Adrenal gland (tissue), 12 donors: ENCODE results near the gene ANKFY1. TPM values are rescaled to one million over a fixed set of nuclear protein-coding genes. Genes with fewer than 3 reads are reported as not detected.

ENCODE experiments used
- DNase-seq, 7 donors: peaks; one replicate each; pipeline ENCODE4 v3.0.0-alpha.2; 2019 to 2020
- H3K27ac ChIP-seq, 5 donors: fragments of 200-600 bp; sonication (generic) in 4 of 5; 1 replicate in 3 of 5; 2 replicates in 2 of 5; pipeline versions ENCODE4 v1.5.1 to v1.8.0; 2016 to 2020; ENCODE audit warnings: mild to moderate bottlenecking in 1 of 5
- H3K27me3 ChIP-seq: fragments of 200-600 bp; 2 replicates; pipeline ENCODE4 v1.8.0; 2021
- H3K36me3 ChIP-seq, 2 donors: fragments of 200-600 bp; replicated peaks in 1 of 2; 1 replicate in 1 of 2; 2 replicates in 1 of 2; pipeline versions ENCODE4 v1.5.1 to v1.8.0; 2018 to 2022
- H3K4me1 ChIP-seq, 2 donors: fragments of 200-600 bp; replicated peaks in 1 of 2; 1 replicate in 1 of 2; 2 replicates in 1 of 2; pipeline versions ENCODE4 v1.5.1 to v1.8.0; 2018 to 2021
- H3K4me3 ChIP-seq, 4 donors: fragments of 200-600 bp; sonication (generic) in 3 of 4; one replicate each; pipeline ENCODE4 v1.5.1; 2016 to 2018
- H3K9me3 ChIP-seq, 3 donors: fragments of 200-600 bp; sonication (generic) in 1 of 3; replicated peaks in 1 of 3; 1 replicate in 2 of 3; 2 replicates in 1 of 3; pipeline versions ENCODE4 v1.5.1 to v1.8.0; 2016 to 2021
- POLR2A ChIP-seq, 2 donors: fragments of 450-650 bp; IDR thresholded peaks; one replicate each; pipeline ENCODE4 v1.6.1; 2017; ENCODE audit warnings: antibody characterized with exemption in 2 of 2, mild to moderate bottlenecking in 2 of 2, moderate library complexity in 1 of 2
- WGBS, 4 donors: extraction: QIAGEN DNeasy Blood & Tissue Kit in 2 of 4; methylation state at CpG; one replicate each; pipeline versions ENCODE4 v1.1.5 to v1.1.7; 2013 to 2017; 5-methylcytosine and 5-hydroxymethylcytosine counted together
- intact Hi-C, 2 donors: fragments of 100-400 bp; cut with DNase I; formaldehyde crosslinking; loops; one replicate each; pipeline versions ENCODE4 v1.14.1 to v1.15.0; 2022 to 2023
- polyA plus RNA-seq, 3 donors: library from polyadenylated mRNA; stranded (reverse); fragments of 200-250 nt in 2 of 3; fragments of 350-450 nt in 1 of 3; fragmentation: Illumina TruSeq in 1 of 3; extraction: RNeasy Lipid Tissue Mini Kit (QIAGEN cat#74804) in 1 of 3; gene quantifications; one replicate each; pipeline ENCODE4 v1.2.3, GENCODE V29; 2013 to 2014
- total RNA-seq, 9 donors: library from RNA; depleted of rRNA in 4 of 9; stranded (reverse); fragments of >200 nt in 4 of 9; fragments of 120-200 nt in 1 of 9; fragmentation: NEBNext Ultra II Directional in 1 of 9; extraction: Animal tissue kit (Norgen Biotek cat#: 25700) in 1 of 9; gene quantifications; one replicate each; pipeline versions ENCODE4 v1.1.0 to v1.2.4, GENCODE V29; 2013 to 2023
- TF ChIP-seq, protein P1 (sequence below), 6 experiments: fragments of 450-650 bp in 4 of 6; fragments of 200-600 bp in 2 of 6; sonication (generic) in 1 of 6; IDR thresholded peaks; 1 replicate in 5 of 6; 2 replicates in 1 of 6; pipeline versions ENCODE4 v1.5.1 to v1.8.0; 2016 to 2021; ENCODE audit warnings: antibody characterized with exemption in 6 of 6, mild to moderate bottlenecking in 2 of 6, moderate library complexity in 1 of 6
- donor health status: healthy with polysubstance abuse.
- donor health status: Bipolar disorder and iron deficiency.
- donor health status: DM: yes; HTN: yes; CAD: no.
- donor health status: DM: no; HTN: no; CAD: no.
- donor health status: DM: no; HTN: no; CAD: no.
- donor health status: DM: yes; HTN: yes; CAD: no.

The ANKFY1 gene
- total and polyA plus RNA-seq, 12 donors, result 14.8 to 91.0 (median 46.7) TPM

DNA sequence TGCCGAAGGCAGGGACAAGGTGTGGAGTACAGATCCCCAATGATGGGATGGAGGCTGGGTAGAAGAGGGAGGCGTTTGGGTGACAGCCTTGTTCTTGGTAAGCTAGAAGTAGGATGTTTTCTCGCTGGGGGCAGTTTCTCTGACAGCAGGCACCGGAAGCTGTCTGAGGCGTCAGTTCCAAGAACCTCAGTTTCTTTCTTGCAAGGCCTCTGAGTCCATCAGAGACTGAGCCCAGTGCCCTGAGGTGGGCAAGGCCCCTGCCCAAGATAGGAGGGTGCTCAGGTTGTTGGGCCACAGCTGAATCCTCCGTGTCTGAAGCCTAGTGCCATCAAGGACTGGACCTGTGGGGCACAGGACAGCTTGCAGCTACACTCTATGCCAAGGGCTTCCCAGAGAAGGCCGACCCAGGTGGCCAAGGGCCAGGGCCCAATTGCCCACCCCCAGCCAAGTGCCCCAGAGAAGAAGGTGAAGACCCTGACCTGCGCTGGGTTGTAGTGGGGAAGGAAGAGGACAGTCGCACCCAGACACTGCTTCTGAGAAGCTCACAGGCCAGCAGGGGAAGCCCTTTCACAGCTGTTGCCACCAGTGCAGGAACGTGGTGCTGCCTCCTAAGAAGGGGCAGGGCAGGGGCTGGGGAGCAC is 107.7 kb downstream of the ANKFY1 start:
- no peaks in the 10 kb centered on the region for H3K9me3 ChIP-seq
- intact Hi-C loops, result no loop called here
- no peak for DNase-seq
- peaks cover 3 to 4% of the 10 kb centered on the region in 2 donors for H3K4me1 ChIP-seq
- no peaks in the 10 kb centered on the region for H3K27me3 ChIP-seq
- TF ChIP-seq POLR2A (IDR thresholded peaks at IDR 0.05), result no peak
- TF ChIP-seq, protein P1, sequence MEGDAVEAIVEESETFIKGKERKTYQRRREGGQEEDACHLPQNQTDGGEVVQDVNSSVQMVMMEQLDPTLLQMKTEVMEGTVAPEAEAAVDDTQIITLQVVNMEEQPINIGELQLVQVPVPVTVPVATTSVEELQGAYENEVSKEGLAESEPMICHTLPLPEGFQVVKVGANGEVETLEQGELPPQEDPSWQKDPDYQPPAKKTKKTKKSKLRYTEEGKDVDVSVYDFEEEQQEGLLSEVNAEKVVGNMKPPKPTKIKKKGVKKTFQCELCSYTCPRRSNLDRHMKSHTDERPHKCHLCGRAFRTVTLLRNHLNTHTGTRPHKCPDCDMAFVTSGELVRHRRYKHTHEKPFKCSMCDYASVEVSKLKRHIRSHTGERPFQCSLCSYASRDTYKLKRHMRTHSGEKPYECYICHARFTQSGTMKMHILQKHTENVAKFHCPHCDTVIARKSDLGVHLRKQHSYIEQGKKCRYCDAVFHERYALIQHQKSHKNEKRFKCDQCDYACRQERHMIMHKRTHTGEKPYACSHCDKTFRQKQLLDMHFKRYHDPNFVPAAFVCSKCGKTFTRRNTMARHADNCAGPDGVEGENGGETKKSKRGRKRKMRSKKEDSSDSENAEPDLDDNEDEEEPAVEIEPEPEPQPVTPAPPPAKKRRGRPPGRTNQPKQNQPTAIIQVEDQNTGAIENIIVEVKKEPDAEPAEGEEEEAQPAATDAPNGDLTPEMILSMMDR (IDR thresholded peaks at IDR 0.05), result no peak
- peaks cover 0 to 26% of the 10 kb centered on the region in 2 donors for H3K36me3 ChIP-seq
- H3K27ac ChIP-seq, result no peak overlapping the region
- 85 to 96% (median 93%) methylated on average over 4 to 10 of the region's 10 CpGs for WGBS, 4 donors
- no peak overlapping the region for H3K4me3 ChIP-seq

DNA sequence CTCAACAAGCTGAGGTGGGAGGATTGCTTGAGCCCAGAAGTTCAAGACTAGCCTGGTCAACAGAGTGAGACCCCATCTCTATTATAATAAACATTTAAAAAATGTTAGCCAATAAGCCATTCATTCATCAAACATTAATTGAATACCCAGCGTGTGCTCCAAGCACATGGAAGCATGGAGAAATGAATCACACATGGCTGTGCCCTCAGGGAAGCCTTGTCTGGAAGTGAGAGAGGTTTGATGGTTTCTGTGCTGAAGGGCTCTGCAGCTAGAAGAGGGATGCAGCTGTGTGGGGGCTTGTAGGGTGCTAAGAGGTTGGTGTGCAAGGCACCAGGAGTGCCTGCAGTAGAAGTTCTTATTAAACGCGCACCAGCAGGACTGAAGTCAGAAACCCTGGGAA is 109.6 kb downstream of the ANKFY1 start:
- intact Hi-C loops, result no loop called here
- no peak overlapping the region for H3K27ac ChIP-seq
- H3K4me3 ChIP-seq, result no peak overlapping the region
- H3K9me3 ChIP-seq, result no peaks in the 10 kb centered on the region
- WGBS, 4 donors, result 92 to 100% (median 94%) methylated on average over 1 to 3 of the region's 3 CpGs
- no peak for DNase-seq
- TF ChIP-seq, protein P1 (IDR thresholded peaks at IDR 0.05), result no peak
- no peak for TF ChIP-seq POLR2A (IDR thresholded peaks at IDR 0.05)
- no peaks in the 10 kb centered on the region for H3K27me3 ChIP-seq
- peaks cover 0 to 36% of the 10 kb centered on the region in 2 donors for H3K36me3 ChIP-seq
- H3K4me1 ChIP-seq, result no peaks in the 10 kb centered on the region

DNA sequence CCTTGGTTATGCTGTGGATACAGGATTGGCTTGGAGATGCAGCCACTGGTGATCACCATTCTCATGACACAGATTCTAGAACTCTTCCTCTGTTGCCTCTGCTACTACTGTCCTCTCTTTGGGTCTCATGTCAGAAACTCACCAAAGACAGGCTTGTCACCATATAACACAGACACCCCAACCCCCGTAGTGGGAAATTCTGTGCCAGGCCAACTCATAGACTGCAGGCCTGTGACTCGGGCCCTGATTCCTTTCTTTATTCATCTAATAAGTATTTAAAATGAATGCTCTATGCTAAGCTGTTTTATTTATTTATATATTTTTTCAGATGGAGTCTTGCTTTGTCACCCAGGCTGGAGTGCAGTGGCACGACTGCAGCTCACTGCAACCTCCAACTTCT is 111.3 kb downstream of the ANKFY1 start:
- TF ChIP-seq, protein P1 (IDR thresholded peaks at IDR 0.05), result no peak
- TF ChIP-seq POLR2A (IDR thresholded peaks at IDR 0.05), result no peak
- no peaks in the 10 kb centered on the region for H3K4me1 ChIP-seq
- H3K4me3 ChIP-seq, result no peak overlapping the region
- H3K9me3 ChIP-seq, result no peaks in the 10 kb centered on the region
- intact Hi-C loops, result no loop called here
- no peak for DNase-seq
- no peak overlapping the region for H3K27ac ChIP-seq
- H3K27me3 ChIP-seq, result no peaks in the 10 kb centered on the region
- peaks cover 0 to 36% of the 10 kb centered on the region in 2 donors for H3K36me3 ChIP-seq
- WGBS, 4 donors, result 62 to 94% (median 72%) methylated on average over 3 of the region's 3 CpGs

DNA sequence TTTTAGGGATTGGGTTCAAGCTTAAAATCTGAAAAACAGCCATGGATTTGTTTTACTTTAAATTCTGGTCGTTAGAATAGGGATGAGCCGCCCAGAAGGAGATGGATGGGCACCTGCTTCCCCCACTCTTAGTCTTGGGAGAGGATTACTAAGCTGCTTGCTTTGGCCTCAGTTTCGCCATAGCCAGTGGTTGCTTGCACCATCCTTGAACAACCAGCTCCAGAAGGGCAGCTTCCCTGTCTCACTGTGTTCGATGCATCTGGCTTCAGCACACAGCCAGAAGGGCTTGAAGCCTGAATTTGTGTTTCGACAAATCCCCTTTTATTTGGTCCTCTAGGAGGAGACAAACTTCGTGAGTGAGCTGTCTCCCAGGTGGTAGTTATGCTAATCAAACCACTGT is 113.7 kb downstream of the ANKFY1 start:
- no peak overlapping the region for H3K4me3 ChIP-seq
- no peak overlapping the region for H3K27ac ChIP-seq
- no peaks in the 10 kb centered on the region for H3K4me1 ChIP-seq
- WGBS, 4 donors, result 77 to 90% (median 85%) methylated on average over 5 to 6 of the region's 6 CpGs
- DNase-seq, result no peak
- TF ChIP-seq, protein P1 (IDR thresholded peaks at IDR 0.05), result no peak
- TF ChIP-seq POLR2A (IDR thresholded peaks at IDR 0.05), result no peak
- intact Hi-C loops, result no loop called here
- peaks cover 0 to 17% of the 10 kb centered on the region in 2 donors for H3K36me3 ChIP-seq
- no peaks in the 10 kb centered on the region for H3K9me3 ChIP-seq
- no peaks in the 10 kb centered on the region for H3K27me3 ChIP-seq
